HCT116 (cell line): ENCODE results near the gene DEFB124. TPM values are rescaled to one million over a fixed set of nuclear protein-coding genes. Genes with fewer than 3 reads are reported as not detected.
"Not testable (repeated sequence)": the region's sequence is repeated elsewhere in the genome, so short reads cannot be mapped to it uniquely, and the experiment has no call there.

Experiments used
- ATAC-seq: fragments of 200-7000 bp; cut with Tn5 transposase; 2 replicates; pipeline ENCODE4 v1.9.1; 2020; ENCODE audit warnings: mild to moderate bottlenecking, moderate library complexity
- BruUV-seq: library from RNA; stranded (reverse); fragments of 400-500 nt; replicated peaks from 2 replicates; lab custom pipeline; 2021; lab: Mats Ljungman, UMichigan
- CTCF ChIA-PET: fragments of 300-600 bp; sonication (Branson Sonifier 250); formaldehyde crosslinking; loops from one replicate; lab custom pipeline; 2021; ENCODE audit warnings: antibody characterized with exemption; lab: Charles Lee
- POLR2A ChIA-PET: fragments of 300-600, 350-600 bp; sonication (Branson Sonifier 250); formaldehyde crosslinking; loops from one replicate; lab custom pipeline; 2021; ENCODE audit warnings: antibody characterized with exemption; lab: Charles Lee
- RAD21 ChIA-PET, 2 experiments: fragments of 300-600 bp; sonication (Branson Sonifier 250); formaldehyde crosslinking; loops; one replicate each; lab custom pipeline; 2023; ENCODE audit warnings: low total read pairs in 2 of 2; ENCODE audit not compliant: uncharacterized antibody in 2 of 2, unreplicated experiment in 2 of 2, low non-redundant PET in 1 of 2; lab: Charles Lee
- DNase-seq: peaks from one replicate; pipeline ENCODE4 v3.0.0-alpha.2; 2010; ENCODE audit warnings: low read depth, low spot score
- H2AFZ ChIP-seq: fragments of 200-600 bp; shearing (Covaris generic), sonication (generic); 2 replicates; pipeline ENCODE4 v1.6.1; 2017; ENCODE audit warnings: low read depth, mixed run types, mixed read lengths, antibody characterized with exemption, low read length; ENCODE audit not compliant: poor library complexity, severe bottlenecking
- H3K27ac ChIP-seq: 2 replicates; pipeline ENCODE4 v1.5.1; 2012; ENCODE audit warnings: low read depth, low read length
- H3K27me3 ChIP-seq: fragments of 200-600 bp; sonication (generic); 2 replicates; pipeline ENCODE4 v1.6.1; 2016; ENCODE audit warnings: mixed run types, low read length, mixed read lengths; ENCODE audit not compliant: insufficient read depth
- H3K36me3 ChIP-seq, 2 experiments: fragments of 200-500 bp in 1 of 2; fragments of 200-600 bp in 1 of 2; sonication (Bioruptor generic) in 1 of 2; sonication (generic) in 1 of 2; 2 replicates each; pipeline versions ENCODE4 v1.5.1 to v1.6.1; 2014 to 2016; ENCODE audit warnings: low read length in 2 of 2, inconsistent platforms in 1 of 2, mixed read lengths in 1 of 2, mixed run types in 1 of 2; ENCODE audit not compliant: insufficient read depth in 2 of 2, control insufficient read depth in 1 of 2
- H3K4me1 ChIP-seq, 2 experiments: fragments of 200-600 bp in 1 of 2; sonication (generic) in 1 of 2; 2 replicates each; pipeline versions ENCODE4 v1.5.1 to v1.6.1; 2012 to 2017; ENCODE audit warnings: low read length in 2 of 2, inconsistent platforms in 1 of 2, mild to moderate bottlenecking in 1 of 2, mixed read lengths in 1 of 2, mixed run types in 1 of 2, moderate library complexity in 1 of 2; ENCODE audit not compliant: insufficient read depth in 2 of 2, control insufficient read depth in 1 of 2
- H3K4me2 ChIP-seq: fragments of 200-600 bp; sonication (generic); 2 replicates; pipeline ENCODE4 v1.6.1; 2017; ENCODE audit warnings: mixed run types, low read length, mixed read lengths
- H3K4me3 ChIP-seq, 2 experiments: fragments of 200-600 bp in 1 of 2; sonication (generic) in 1 of 2; replicated peaks in 1 of 2; 2 replicates each; pipeline ENCODE4 v1.5.1; 2011 to 2016; ENCODE audit warnings: low read length in 2 of 2, control low read depth in 1 of 2, low read depth in 1 of 2, mild to moderate bottlenecking in 1 of 2, mixed read lengths in 1 of 2, mixed run types in 1 of 2
- H3K79me2 ChIP-seq: fragments of 200-600 bp; sonication (generic); 2 replicates; pipeline ENCODE4 v1.6.1; 2017; ENCODE audit warnings: mild to moderate bottlenecking, mixed run types, low read length, moderate library complexity, mixed read lengths; ENCODE audit not compliant: insufficient read depth
- H3K9ac ChIP-seq: fragments of 200-600 bp; sonication (generic); 2 replicates; pipeline ENCODE4 v1.6.1; 2016; ENCODE audit warnings: low read length, mixed read lengths
- H3K9me2 ChIP-seq: fragments of 200-600 bp; sonication (generic), shearing (Covaris generic); 2 replicates; pipeline ENCODE4 v1.6.1; 2017; ENCODE audit warnings: mixed run types, mild to moderate bottlenecking, moderate library complexity; ENCODE audit not compliant: insufficient read depth
- H3K9me3 ChIP-seq, 2 experiments: fragments of 200-500 bp in 1 of 2; fragments of 200-600 bp in 1 of 2; sonication (Bioruptor generic) in 1 of 2; sonication (generic) in 1 of 2; 2 replicates each; pipeline ENCODE4 v1.6.1; 2014 to 2017; ENCODE audit warnings: low read length in 2 of 2, mixed read lengths in 2 of 2, inconsistent platforms in 1 of 2, low read depth in 1 of 2, mild to moderate bottlenecking in 1 of 2, mixed run types in 1 of 2, moderate library complexity in 1 of 2; ENCODE audit not compliant: control insufficient read depth in 1 of 2, insufficient read depth in 1 of 2
- H4K20me1 ChIP-seq: fragments of 200-600 bp; sonication (generic), shearing (Covaris generic); 2 replicates; pipeline ENCODE4 v1.6.1; 2017; ENCODE audit warnings: mixed run types, mild to moderate bottlenecking, moderate library complexity; ENCODE audit not compliant: insufficient read depth
- ATF3 ChIP-seq: IDR thresholded peaks from 2 replicates; pipeline ENCODE4 v1.6.1; 2012
- CBX3 ChIP-seq: IDR thresholded peaks from 2 replicates; pipeline ENCODE4 v1.6.1; 2012; ENCODE audit warnings: low read depth
- ELF1 ChIP-seq: IDR thresholded peaks from 2 replicates; pipeline ENCODE4 v1.6.1; 2012; ENCODE audit warnings: low read depth, borderline replicate concordance
- EZH2 ChIP-seq: fragments of 200-600 bp; sonication (generic); IDR thresholded peaks from 2 replicates; pipeline ENCODE4 v1.6.1; 2017; ENCODE audit warnings: antibody characterized with exemption, mixed run types
- JUND ChIP-seq: IDR thresholded peaks from 2 replicates; pipeline ENCODE4 v1.6.1; 2012
- POLR2A ChIP-seq: IDR thresholded peaks from 2 replicates; pipeline ENCODE4 v1.7.0; 2011; ENCODE audit warnings: borderline replicate concordance; ENCODE audit not compliant: insufficient read depth, insufficient read length; ENCODE audit errors: extremely low read depth
- POLR2AphosphoS5 ChIP-seq: IDR thresholded peaks from 2 replicates; pipeline ENCODE4 v1.6.1; 2011; ENCODE audit warnings: mild to moderate bottlenecking, low read depth, low read length, moderate library complexity
- RAD21 ChIP-seq: IDR thresholded peaks from 2 replicates; pipeline ENCODE4 v1.6.1; 2012; ENCODE audit warnings: low read depth, mild to moderate bottlenecking
- SP1 ChIP-seq: IDR thresholded peaks from 2 replicates; pipeline ENCODE4 v1.6.1; 2012; ENCODE audit warnings: low read depth
- SRF ChIP-seq: IDR thresholded peaks from 2 replicates; pipeline ENCODE4 v1.6.1; 2012; ENCODE audit warnings: low read depth
- YY1 ChIP-seq: IDR thresholded peaks from 2 replicates; pipeline ENCODE4 v1.6.1; 2011; ENCODE audit warnings: low read length, low read depth, moderate library complexity, mild to moderate bottlenecking; ENCODE audit not compliant: insufficient replicate concordance; ENCODE audit errors: extremely low read depth
- ZFX ChIP-seq: fragments of 450-650 bp; IDR thresholded peaks from 2 replicates; pipeline ENCODE4 v1.6.1; 2017
- ZNF274 ChIP-seq: fragments of 200-500 bp; sonication (Bioruptor generic); IDR thresholded peaks from 2 replicates; pipeline ENCODE4 v1.6.1; 2014; ENCODE audit warnings: mild to moderate bottlenecking, low read depth, low read length, inconsistent platforms
- intact Hi-C: fragments of 100-400 bp; cut with micrococcal nuclease; formaldehyde crosslinking; loops from 2 replicates; pipeline ENCODE4 v1.10.0; 2022
- total RNA-seq: library from RNA; stranded (reverse); gene quantifications from one replicate; pipeline ENCODE4 v1.2.1, GENCODE V29; 2021; ENCODE audit not compliant: unreplicated experiment
- TF ChIP-seq, protein P1 (sequence below): IDR thresholded peaks from 2 replicates; pipeline ENCODE4 v1.6.1; 2012; ENCODE audit warnings: low read depth
- TF ChIP-seq, protein P2 (sequence below), 3 experiments: fragments of 200-600 bp in 1 of 3; sonication (generic) in 1 of 3; IDR thresholded peaks in 2 of 3; conservative IDR thresholded peaks in 1 of 3; 2 replicates each; pipeline ENCODE4 v1.5.1; 2012 to 2017; ENCODE audit warnings: low read depth in 2 of 3, low read length in 2 of 3, antibody characterized with exemption in 1 of 3, borderline replicate concordance in 1 of 3, control low read depth in 1 of 3, mild to moderate bottlenecking in 1 of 3, mixed read lengths in 1 of 3, mixed run types in 1 of 3, moderate library complexity in 1 of 3; ENCODE audit not compliant: insufficient read depth in 1 of 3
- TF ChIP-seq, protein P3 (sequence below): IDR thresholded peaks from 2 replicates; pipeline ENCODE4 v1.6.1; 2012

DEFB124 gene
- total RNA-seq, 1 experiment from 2014 or later, result not detected

- no peaks in the 10 kb centered on the region for H3K9me3 ChIP-seq
- H3K9me2 ChIP-seq, result no peaks in the 10 kb centered on the region
- no peaks in the 10 kb centered on the region for H4K20me1 ChIP-seq
- DNase-seq (no peak), ATAC-seq (no peak)
- H3K36me3 ChIP-seq, result no peaks in the 10 kb centered on the region
- H3K4me1 ChIP-seq, result no peaks in the 10 kb centered on the region
- H3K27me3 ChIP-seq, result no peaks in the 10 kb centered on the region
- H3K4me3 ChIP-seq, result no peak overlapping the region
- intact Hi-C loops, result no loop called here
- ChIA-PET RAD21 (no interaction called here), POLR2A (no interaction called here), CTCF (no interaction called here)
- no peak overlapping the region for H3K9ac ChIP-seq
- BruUV-seq, result no TSS peak
- no peak overlapping the region for H3K4me2 ChIP-seq
- no peak overlapping the region for H2AFZ ChIP-seq
- H3K27ac ChIP-seq, result no peak overlapping the region
- no peak for TF ChIP-seq RAD21
- TF ChIP-seq SP1, result no peak
- no peak for TF ChIP-seq CBX3
- no peak for TF ChIP-seq ZNF274
- TF ChIP-seq, protein P1, sequence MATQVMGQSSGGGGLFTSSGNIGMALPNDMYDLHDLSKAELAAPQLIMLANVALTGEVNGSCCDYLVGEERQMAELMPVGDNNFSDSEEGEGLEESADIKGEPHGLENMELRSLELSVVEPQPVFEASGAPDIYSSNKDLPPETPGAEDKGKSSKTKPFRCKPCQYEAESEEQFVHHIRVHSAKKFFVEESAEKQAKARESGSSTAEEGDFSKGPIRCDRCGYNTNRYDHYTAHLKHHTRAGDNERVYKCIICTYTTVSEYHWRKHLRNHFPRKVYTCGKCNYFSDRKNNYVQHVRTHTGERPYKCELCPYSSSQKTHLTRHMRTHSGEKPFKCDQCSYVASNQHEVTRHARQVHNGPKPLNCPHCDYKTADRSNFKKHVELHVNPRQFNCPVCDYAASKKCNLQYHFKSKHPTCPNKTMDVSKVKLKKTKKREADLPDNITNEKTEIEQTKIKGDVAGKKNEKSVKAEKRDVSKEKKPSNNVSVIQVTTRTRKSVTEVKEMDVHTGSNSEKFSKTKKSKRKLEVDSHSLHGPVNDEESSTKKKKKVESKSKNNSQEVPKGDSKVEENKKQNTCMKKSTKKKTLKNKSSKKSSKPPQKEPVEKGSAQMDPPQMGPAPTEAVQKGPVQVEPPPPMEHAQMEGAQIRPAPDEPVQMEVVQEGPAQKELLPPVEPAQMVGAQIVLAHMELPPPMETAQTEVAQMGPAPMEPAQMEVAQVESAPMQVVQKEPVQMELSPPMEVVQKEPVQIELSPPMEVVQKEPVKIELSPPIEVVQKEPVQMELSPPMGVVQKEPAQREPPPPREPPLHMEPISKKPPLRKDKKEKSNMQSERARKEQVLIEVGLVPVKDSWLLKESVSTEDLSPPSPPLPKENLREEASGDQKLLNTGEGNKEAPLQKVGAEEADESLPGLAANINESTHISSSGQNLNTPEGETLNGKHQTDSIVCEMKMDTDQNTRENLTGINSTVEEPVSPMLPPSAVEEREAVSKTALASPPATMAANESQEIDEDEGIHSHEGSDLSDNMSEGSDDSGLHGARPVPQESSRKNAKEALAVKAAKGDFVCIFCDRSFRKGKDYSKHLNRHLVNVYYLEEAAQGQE, result no peak
- TF ChIP-seq POLR2A, result no peak
- no peak for TF ChIP-seq ZFX
- no peak for TF ChIP-seq EZH2
- TF ChIP-seq ATF3, result no peak
- no peak for TF ChIP-seq POLR2AphosphoS5
- no peak for TF ChIP-seq JUND
- TF ChIP-seq, protein P2, sequence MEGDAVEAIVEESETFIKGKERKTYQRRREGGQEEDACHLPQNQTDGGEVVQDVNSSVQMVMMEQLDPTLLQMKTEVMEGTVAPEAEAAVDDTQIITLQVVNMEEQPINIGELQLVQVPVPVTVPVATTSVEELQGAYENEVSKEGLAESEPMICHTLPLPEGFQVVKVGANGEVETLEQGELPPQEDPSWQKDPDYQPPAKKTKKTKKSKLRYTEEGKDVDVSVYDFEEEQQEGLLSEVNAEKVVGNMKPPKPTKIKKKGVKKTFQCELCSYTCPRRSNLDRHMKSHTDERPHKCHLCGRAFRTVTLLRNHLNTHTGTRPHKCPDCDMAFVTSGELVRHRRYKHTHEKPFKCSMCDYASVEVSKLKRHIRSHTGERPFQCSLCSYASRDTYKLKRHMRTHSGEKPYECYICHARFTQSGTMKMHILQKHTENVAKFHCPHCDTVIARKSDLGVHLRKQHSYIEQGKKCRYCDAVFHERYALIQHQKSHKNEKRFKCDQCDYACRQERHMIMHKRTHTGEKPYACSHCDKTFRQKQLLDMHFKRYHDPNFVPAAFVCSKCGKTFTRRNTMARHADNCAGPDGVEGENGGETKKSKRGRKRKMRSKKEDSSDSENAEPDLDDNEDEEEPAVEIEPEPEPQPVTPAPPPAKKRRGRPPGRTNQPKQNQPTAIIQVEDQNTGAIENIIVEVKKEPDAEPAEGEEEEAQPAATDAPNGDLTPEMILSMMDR (IDR thresholded peaks at IDR 0.05 in 2 of 3, conservative IDR thresholded peaks at IDR 0.05 in 1 of 3; ENCODE audit: borderline replicate concordance in 1 of 3, insufficient read depth in 1 of 3, low read depth in 2 of 3, low read length in 2 of 3), result no peak
- no peak for TF ChIP-seq ELF1
- no peak for TF ChIP-seq YY1
- no peak for TF ChIP-seq SRF
- TF ChIP-seq, protein P3, sequence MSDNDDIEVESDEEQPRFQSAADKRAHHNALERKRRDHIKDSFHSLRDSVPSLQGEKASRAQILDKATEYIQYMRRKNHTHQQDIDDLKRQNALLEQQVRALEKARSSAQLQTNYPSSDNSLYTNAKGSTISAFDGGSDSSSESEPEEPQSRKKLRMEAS, result no peak
- no peaks in the 10 kb centered on the region for H3K79me2 ChIP-seq
Observed at GRCh38 chr20:31472395-31473330, 2.3 kb downstream of the DEFB124 start.

- H3K36me3 ChIP-seq, H2AFZ ChIP-seq, H3K4me2 ChIP-seq, H3K9ac ChIP-seq, H3K4me1 ChIP-seq, intact Hi-C loops, H3K79me2 ChIP-seq, CTCF ChIA-PET, H3K9me2 ChIP-seq, H4K20me1 ChIP-seq, ATAC-seq, POLR2A ChIA-PET, H3K27ac ChIP-seq, H3K9me3 ChIP-seq, DNase-seq, H3K27me3 ChIP-seq, BruUV-seq, RAD21 ChIA-PET, H3K4me3 ChIP-seq: not testable (repeated sequence)
Observed at GRCh38 chr20:31470946-31471345, 4.0 kb downstream of the DEFB124 start.
